Colon (tissue), 2 donors: ENCODE measurements around the gene FOXP1.

Experiments
- FAIRE-seq: peaks from 2 replicates; lab custom pipeline; 2012; peaks lifted over from hg19 to GRCh38; lab: Jason Lieb, UNC
- donor health status: control.
- donor health status: control.

The FOXP1 gene

GRCh38 chr3:71097557-71097956, 486.0 kb downstream of the FOXP1 start:
- FAIRE-seq, result no peak

GRCh38 chr3:71095511-71096291, 487.8 kb downstream of the FOXP1 start:
- no peak for FAIRE-seq

GRCh38 chr3:71094658-71095209, 488.8 kb downstream of the FOXP1 start:
- no peak for FAIRE-seq

GRCh38 chr3:71092665-71093064, 490.9 kb downstream of the FOXP1 start:
- FAIRE-seq, result no peak

- no peak for FAIRE-seq
Measured at GRCh38 chr3:71090207-71090606, 493.3 kb downstream of the FOXP1 start.

- FAIRE-seq, result no peak
Measured at GRCh38 chr3:71089271-71089847, 494.2 kb downstream of the FOXP1 start.

GRCh38 chr3:71088742-71089141, 494.8 kb downstream of the FOXP1 start:
- FAIRE-seq, result no peak

GRCh38 chr3:71088019-71088708, 495.4 kb downstream of the FOXP1 start:
- no peak for FAIRE-seq

GRCh38 chr3:71087143-71088018, 496.1 kb downstream of the FOXP1 start:
- no peak for FAIRE-seq

GRCh38 chr3:71086777-71087142, 496.8 kb downstream of the FOXP1 start:
- FAIRE-seq, result no peak

GRCh38 chr3:71083726-71084131, 499.8 kb downstream of the FOXP1 start:
- FAIRE-seq, result no peak

- FAIRE-seq, result no peak
Measured at GRCh38 chr3:71082833-71083232, 500.7 kb downstream of the FOXP1 start.

GRCh38 chr3:71080517-71081083, 502.9 kb downstream of the FOXP1 start:
- no peak for FAIRE-seq

GRCh38 chr3:71078723-71079525, 504.6 kb downstream of the FOXP1 start:
- no peak for FAIRE-seq

- FAIRE-seq, result no peak
Measured at GRCh38 chr3:71078199-71078598, 505.3 kb downstream of the FOXP1 start.

GRCh38 chr3:71077070-71077469, 506.5 kb downstream of the FOXP1 start:
- FAIRE-seq, result no peak

- no peak for FAIRE-seq
Measured at GRCh38 chr3:71076361-71077002, 507.0 kb downstream of the FOXP1 start.

GRCh38 chr3:71075494-71075893, 508.0 kb downstream of the FOXP1 start:
- no peak for FAIRE-seq

- no peak for FAIRE-seq
Measured at GRCh38 chr3:71074423-71074822, 509.1 kb downstream of the FOXP1 start.

GRCh38 chr3:71072986-71073385, 510.5 kb downstream of the FOXP1 start:
- no peak for FAIRE-seq
